ENCODE data around the gene CTAGE8.
"Not testable (repeated sequence)": the region's sequence is repeated elsewhere in the genome, so short reads cannot be mapped to it uniquely, and the experiment has no call there.

- TF ChIP-seq CTCF (IDR thresholded peaks at IDR 0.05; ENCODE audit: insufficient read depth, low read length); POLR2AphosphoS5 (IDR thresholded peaks at IDR 0.05; ENCODE audit: low read depth): not testable (repeated sequence)
Observed at GRCh38 chr7:144280010-144280409, 10.9 kb upstream of the CTAGE8 start.

All from HL-60 (cell line).